AG04449 (cell line): ENCODE results near the gene ABCG1.

Source experiments
- CTCF ChIA-PET: fragments of 350-600 bp; formaldehyde crosslinking; extraction: SDS; loops from one replicate; lab custom pipeline; 2021; ENCODE audit warnings: antibody characterized with exemption; lab: Yijun Ruan, JAX
- POLR2A ChIA-PET: fragments of 400-600, 350-600 bp; formaldehyde crosslinking; extraction: SDS; loops from one replicate; lab custom pipeline; 2020; ENCODE audit warnings: antibody characterized with exemption, inconsistent platforms; lab: Yijun Ruan, JAX
- DNase-seq: peaks from one replicate; pipeline ENCODE4 v3.0.0-alpha.2; 2010; ENCODE audit warnings: low read depth, low spot score
- H3K4me3 ChIP-seq: 2 replicates; pipeline ENCODE4 v1.5.1; 2011; ENCODE audit warnings: low read depth, mild to moderate bottlenecking, control low read depth, low read length
- CTCF ChIP-seq: IDR thresholded peaks from one replicate; pipeline ENCODE4 v1.5.1; 2011; ENCODE audit warnings: mild to moderate bottlenecking, moderate library complexity, low read length, control low read depth, inconsistent platforms; ENCODE audit not compliant: insufficient read depth; ENCODE audit errors: missing control alignments

The ABCG1 gene

GRCh38 chr21:42295845-42296244, 76.9 kb downstream of the ABCG1 start:
- CTCF ChIA-PET = no interaction called here
- POLR2A ChIA-PET = no interaction called here
- H3K4me3 ChIP-seq = no peak overlapping the region
- TF ChIP-seq CTCF = no peak
- DNase-seq = no peak

GRCh38 chr21:42296501-42296900, 77.6 kb downstream of the ABCG1 start:
- ChIA-PET CTCF (no interaction called here), POLR2A (no interaction called here)
- no peak overlapping the region for H3K4me3 ChIP-seq
- no peak for TF ChIP-seq CTCF
- DNase-seq = no peak

GRCh38 chr21:42297377-42297776, 78.4 kb downstream of the ABCG1 start:
- DNase-seq = no peak
- CTCF ChIA-PET = no interaction called here
- no peak overlapping the region for H3K4me3 ChIP-seq
- TF ChIP-seq CTCF = no peak
- POLR2A ChIA-PET = no interaction called here

GRCh38 chr21:42298237-42298636, 79.3 kb downstream of the ABCG1 start:
- CTCF ChIA-PET = no interaction called here
- H3K4me3 ChIP-seq = no peak overlapping the region
- POLR2A ChIA-PET = no interaction called here
- DNase-seq = no peak
- no peak for TF ChIP-seq CTCF

- no peak for DNase-seq
- POLR2A ChIA-PET = no interaction called here
- CTCF ChIA-PET = no interaction called here
- no peak for TF ChIP-seq CTCF
- H3K4me3 ChIP-seq = no peak overlapping the region
Measured at GRCh38 chr21:42298657-42299056, 79.7 kb downstream of the ABCG1 start.

- no peak for DNase-seq
- TF ChIP-seq CTCF = no peak
- CTCF ChIA-PET = no interaction called here
- H3K4me3 ChIP-seq = no peak overlapping the region
- POLR2A ChIA-PET = no interaction called here
Measured at GRCh38 chr21:42299324-42300044, 80.5 kb downstream of the ABCG1 start.
